OCI-LY3 (cell line): ENCODE data around the gene RPL3.

ENCODE experiments used
- H2AFZ ChIP-seq: fragments of 200-600, 300-600 bp; shearing (Covaris generic); 2 replicates; pipeline ENCODE4 v1.6.0; 2014; ENCODE audit warnings: antibody characterized with exemption, low read depth, low read length
- H3K27ac ChIP-seq: fragments of 200-600, 300-600 bp; sonication (generic); 2 replicates; pipeline ENCODE4 v1.5.1; 2014; ENCODE audit warnings: mild to moderate bottlenecking, low read length, moderate library complexity, mixed read lengths
- H3K27me3 ChIP-seq: fragments of 200-600, 300-600 bp; sonication (generic); 2 replicates; pipeline ENCODE4 v1.6.1; 2014; ENCODE audit warnings: low read depth, low read length, mixed read lengths
- H3K36me3 ChIP-seq: fragments of 200-600, 300-600 bp; sonication (generic); replicated peaks from 2 replicates; pipeline ENCODE3; 2014; ENCODE audit warnings: low read depth, low read length, mixed read lengths
- H3K4me1 ChIP-seq: fragments of 300-600, 200-600 bp; sonication (generic); 2 replicates; pipeline ENCODE4 v1.6.1; 2014; ENCODE audit warnings: low read length, mixed read lengths
- H3K4me2 ChIP-seq: fragments of 200-600, 300-600 bp; sonication (generic); 2 replicates; pipeline ENCODE4 v1.6.1; 2014; ENCODE audit warnings: low read length, mixed read lengths
- H3K4me3 ChIP-seq: fragments of 300-600, 200-600 bp; sonication (generic); 2 replicates; pipeline ENCODE4 v1.5.1; 2014; ENCODE audit warnings: antibody characterized with exemption, mild to moderate bottlenecking, low read length, moderate library complexity
- H3K79me2 ChIP-seq: fragments of 300-600, 200-600 bp; shearing (Covaris generic); 2 replicates; pipeline ENCODE4 v1.6.1; 2014; ENCODE audit warnings: mild to moderate bottlenecking, low read length, mixed read lengths
- H3K9ac ChIP-seq: fragments of 300-600, 200-600 bp; shearing (Covaris generic); 2 replicates; pipeline ENCODE4 v1.6.0; 2014; ENCODE audit warnings: mild to moderate bottlenecking, low read length, moderate library complexity
- H3K9me3 ChIP-seq: fragments of 200-600, 300-600 bp; shearing (Covaris generic); 2 replicates; pipeline ENCODE4 v1.6.1; 2014; ENCODE audit warnings: low read length, mixed read lengths; ENCODE audit not compliant: insufficient read depth
- H4K20me1 ChIP-seq: fragments of 200-600, 300-600 bp; sonication (generic); 2 replicates; pipeline ENCODE4 v1.6.1; 2016; ENCODE audit warnings: low read length, mixed read lengths; ENCODE audit not compliant: insufficient read depth
- CTCF ChIP-seq: fragments of 200-600, 300-600 bp; sonication (generic); IDR thresholded peaks from 2 replicates; pipeline ENCODE4 v1.5.1; 2014; ENCODE audit warnings: antibody characterized with exemption, low read length, low read depth
- EZH2phosphoT487 ChIP-seq: fragments of 200-600 bp; shearing (Covaris generic); IDR thresholded peaks from 2 replicates; pipeline ENCODE4 v1.6.1; 2018; ENCODE audit warnings: antibody characterized with exemption, mixed run types, low read depth

RPL3 gene

GRCh38 chr22:39284983-39285382 is 34.4 kb downstream of the RPL3 start:
- no peaks in the 10 kb centered on the region for H3K79me2 ChIP-seq
- H3K4me1 ChIP-seq, result peaks cover 27% of the 10 kb centered on the region

GRCh38 chr22:39284142-39284980 is 35.1 kb downstream of the RPL3 start:
- Histone ChIP-seq H3K9ac (no peak overlapping the region), H3K27ac (no peak overlapping the region), H3K4me1 (peaks cover 27% of the 10 kb centered on the region), H3K4me2 (no peak overlapping the region), H3K4me3 (no peak overlapping the region), H3K79me2 (no peaks in the 10 kb centered on the region), H2AFZ (no peak overlapping the region), H3K9me3 (no peaks in the 10 kb centered on the region), H3K27me3 (peaks cover 2% of the 10 kb centered on the region; the same call in 1 of the 2 replicates), H4K20me1 (no peaks in the 10 kb centered on the region), H3K36me3 (no peaks in the 10 kb centered on the region)
- TF ChIP-seq CTCF (no peak), EZH2phosphoT487 (no peak)

More at GRCh38 chr22:39284983-39285382, 34.4 kb downstream of the RPL3 start:
- Histone ChIP-seq H3K9ac (no peak overlapping the region), H4K20me1 (no peaks in the 10 kb centered on the region), H3K36me3 (no peaks in the 10 kb centered on the region), H3K4me2 (no peak overlapping the region), H3K27ac (no peak overlapping the region), H3K4me3 (no peak overlapping the region), H3K27me3 (no peaks in the 10 kb centered on the region), H3K9me3 (no peaks in the 10 kb centered on the region), H2AFZ (no peak overlapping the region)
- no peak for TF ChIP-seq CTCF
- TF ChIP-seq EZH2phosphoT487, result no peak

DNA sequence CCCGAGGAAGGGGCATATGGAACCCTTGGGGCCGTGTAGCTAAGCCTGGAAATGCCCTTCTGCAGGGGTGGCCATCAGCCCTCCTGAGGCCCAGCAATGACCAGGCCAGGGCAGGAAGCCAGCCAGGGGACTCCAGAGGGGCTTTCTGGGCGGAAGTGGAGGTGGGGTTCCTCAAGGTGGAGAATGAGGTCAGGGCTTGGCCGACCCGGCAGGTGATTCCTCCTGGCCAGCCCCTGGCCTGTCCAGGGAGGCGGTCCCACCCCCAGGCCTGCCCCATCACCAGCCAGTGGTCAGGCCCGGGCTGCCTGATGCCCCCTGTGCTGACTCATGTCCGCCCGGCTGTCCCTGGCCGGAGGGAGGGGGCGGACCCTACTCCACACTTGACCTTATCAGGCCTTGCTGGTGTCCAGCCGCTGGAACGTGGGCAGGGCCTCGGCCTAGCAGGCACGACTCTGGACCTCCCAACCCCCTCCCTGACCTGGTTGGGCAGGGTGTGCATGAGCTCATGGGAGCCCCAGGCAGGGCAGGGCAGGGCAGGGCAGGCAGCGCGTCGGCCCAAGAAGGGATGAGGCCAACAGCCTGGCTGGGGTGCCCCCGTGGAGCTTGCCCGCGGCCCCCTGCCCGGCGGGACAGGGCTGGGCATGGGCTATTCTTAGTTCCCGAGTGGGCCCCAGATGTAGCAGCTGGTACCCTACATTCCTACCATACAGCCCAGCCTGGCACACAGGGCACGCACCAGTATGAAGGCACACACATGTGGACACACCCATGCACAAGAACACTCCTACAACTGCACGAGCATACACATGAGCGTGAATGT is 35.9 kb downstream of the RPL3 start:
- H3K4me2 ChIP-seq, result no peak overlapping the region
- no peak for TF ChIP-seq CTCF
- no peak for TF ChIP-seq EZH2phosphoT487
- no peak overlapping the region for H3K4me3 ChIP-seq
- peaks cover 27% of the 10 kb centered on the region for H3K4me1 ChIP-seq
- H3K27me3 ChIP-seq, result peaks cover 2% of the 10 kb centered on the region; the same call in 1 of the 2 replicates
- H3K36me3 ChIP-seq, result no peaks in the 10 kb centered on the region
- no peaks in the 10 kb centered on the region for H3K9me3 ChIP-seq
- H4K20me1 ChIP-seq, result no peaks in the 10 kb centered on the region
- H3K27ac ChIP-seq, result no peak overlapping the region
- H3K9ac ChIP-seq, result no peak overlapping the region
- H3K79me2 ChIP-seq, result no peaks in the 10 kb centered on the region
- H2AFZ ChIP-seq, result peak overlapping the region; percentile 22; the same call in 1 of the 2 replicates
